Body of pancreas (tissue), 4 donors: ENCODE data around the gene RHOC.

Experiments
- POLR2A ChIP-seq, 3 donors: fragments of 450-650 bp; IDR thresholded peaks; one replicate each; pipeline ENCODE4 v1.6.1; 2016; ENCODE audit warnings: antibody characterized with exemption in 3 of 3, mild to moderate bottlenecking in 2 of 3
- TF ChIP-seq, protein P1 (sequence below), 7 experiments: fragments of 450-650 bp in 4 of 7; fragments of 200-600 bp in 3 of 7; sonication (generic) in 3 of 7; IDR thresholded peaks; one replicate each; pipeline ENCODE4 v1.5.1; 2016 to 2019; ENCODE audit warnings: antibody characterized with exemption in 7 of 7

DNA sequence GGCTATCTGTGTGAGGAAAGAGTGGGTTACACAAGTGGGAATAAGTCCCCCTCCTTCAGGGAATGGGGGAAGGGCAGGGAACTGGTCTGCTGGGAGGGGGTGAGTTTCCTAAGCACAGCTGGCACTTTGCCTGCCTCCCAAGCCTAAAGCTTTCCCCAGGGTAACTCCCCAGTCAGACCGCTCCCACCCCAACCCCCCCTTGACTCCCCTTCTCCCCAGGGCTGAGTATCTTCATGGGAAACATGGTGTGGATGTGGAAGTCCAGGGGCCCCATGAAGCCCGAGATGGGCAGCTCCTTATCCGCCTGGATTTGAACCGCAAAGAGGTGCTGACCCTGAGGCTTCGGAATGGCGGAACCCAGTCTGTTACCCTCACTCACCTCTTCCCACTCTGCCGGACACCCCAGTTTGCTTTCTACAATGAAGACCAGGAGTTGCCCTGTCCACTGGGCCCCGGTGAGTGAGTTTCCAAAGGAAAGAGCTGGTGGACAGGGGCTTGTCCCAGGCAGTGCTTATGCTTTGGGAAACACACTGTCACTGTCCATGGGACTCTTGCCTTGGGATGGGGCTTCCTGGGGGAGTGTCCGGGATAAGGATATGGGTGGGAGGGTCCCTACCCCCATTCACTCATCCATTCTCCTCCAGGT, 17.6 kb downstream of the RHOC start:
- TF ChIP-seq, protein P1, sequence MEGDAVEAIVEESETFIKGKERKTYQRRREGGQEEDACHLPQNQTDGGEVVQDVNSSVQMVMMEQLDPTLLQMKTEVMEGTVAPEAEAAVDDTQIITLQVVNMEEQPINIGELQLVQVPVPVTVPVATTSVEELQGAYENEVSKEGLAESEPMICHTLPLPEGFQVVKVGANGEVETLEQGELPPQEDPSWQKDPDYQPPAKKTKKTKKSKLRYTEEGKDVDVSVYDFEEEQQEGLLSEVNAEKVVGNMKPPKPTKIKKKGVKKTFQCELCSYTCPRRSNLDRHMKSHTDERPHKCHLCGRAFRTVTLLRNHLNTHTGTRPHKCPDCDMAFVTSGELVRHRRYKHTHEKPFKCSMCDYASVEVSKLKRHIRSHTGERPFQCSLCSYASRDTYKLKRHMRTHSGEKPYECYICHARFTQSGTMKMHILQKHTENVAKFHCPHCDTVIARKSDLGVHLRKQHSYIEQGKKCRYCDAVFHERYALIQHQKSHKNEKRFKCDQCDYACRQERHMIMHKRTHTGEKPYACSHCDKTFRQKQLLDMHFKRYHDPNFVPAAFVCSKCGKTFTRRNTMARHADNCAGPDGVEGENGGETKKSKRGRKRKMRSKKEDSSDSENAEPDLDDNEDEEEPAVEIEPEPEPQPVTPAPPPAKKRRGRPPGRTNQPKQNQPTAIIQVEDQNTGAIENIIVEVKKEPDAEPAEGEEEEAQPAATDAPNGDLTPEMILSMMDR (IDR thresholded peaks at IDR 0.05): no peak
- no peak for TF ChIP-seq POLR2A (IDR thresholded peaks at IDR 0.05)
